ENCODE data around the gene PHIP. TPM values are rescaled to one million over a fixed set of nuclear protein-coding genes. Genes with fewer than 3 reads are reported as not detected.

The PHIP gene
- total RNA-seq, 1 donor from 2014 or later, result 42.4 TPM

DNA sequence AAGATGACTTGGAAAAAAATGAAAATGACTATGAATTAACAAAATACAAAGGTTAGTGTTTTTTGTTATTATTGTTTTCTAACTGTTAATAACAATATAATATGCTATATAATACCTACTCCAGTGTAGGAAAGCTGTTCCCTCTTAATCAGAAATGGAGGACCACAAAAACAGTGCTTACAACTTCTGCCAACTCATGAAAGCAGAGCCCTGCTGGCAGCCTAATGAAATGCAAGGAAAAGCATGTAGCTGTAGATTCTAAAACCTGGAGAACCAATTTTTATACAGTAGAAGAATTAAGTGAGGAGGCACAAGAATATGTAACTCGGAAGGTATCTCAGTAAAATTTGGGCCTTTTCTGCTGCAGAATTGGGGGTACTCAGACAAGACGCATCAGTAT is 29.4 kb downstream of the PHIP start:
- no peaks in the 10 kb centered on the region for H3K27me3 Mint-ChIP-seq (ENCODE audit: unreplicated experiment)
- no peak overlapping the region for H3K27ac Mint-ChIP-seq (ENCODE audit: unreplicated experiment)
- no peak overlapping the region for H3K4me3 Mint-ChIP-seq (ENCODE audit: unreplicated experiment)
- no peaks in the 10 kb centered on the region for H3K9me3 Mint-ChIP-seq (ENCODE audit: unreplicated experiment)
- TF ChIP-seq CTCF (IDR thresholded peaks at IDR 0.05; ENCODE audit: unreplicated experiment), result peak; percentile 61
- peaks cover 11% of the 10 kb centered on the region for H3K36me3 Mint-ChIP-seq (ENCODE audit: low read depth, unreplicated experiment)
- no peaks in the 10 kb centered on the region for H3K4me1 Mint-ChIP-seq (ENCODE audit: unreplicated experiment)
- DNase-seq (ENCODE audit: low spot score), result peak; percentile 40

DNA sequence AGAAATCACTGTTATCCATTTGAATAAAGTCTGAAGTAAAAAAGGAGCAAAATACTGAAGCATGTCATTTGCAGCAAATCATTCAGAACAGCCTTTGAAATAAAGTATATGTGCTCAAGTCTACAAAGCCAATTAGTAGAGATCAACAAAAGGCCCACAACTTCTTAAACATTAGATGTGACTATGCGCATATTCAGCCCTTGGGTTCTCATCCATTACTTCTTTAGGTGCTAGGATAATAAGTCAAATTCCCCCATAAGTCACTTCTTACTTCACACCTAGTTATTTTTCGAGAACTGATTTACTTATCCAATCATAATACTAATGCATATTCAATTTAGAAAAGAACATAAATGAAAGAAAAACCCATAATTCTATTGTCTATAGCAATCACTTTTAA is 31.0 kb downstream of the PHIP start:
- no peak overlapping the region for H3K27ac Mint-ChIP-seq (ENCODE audit: unreplicated experiment)

DNA sequence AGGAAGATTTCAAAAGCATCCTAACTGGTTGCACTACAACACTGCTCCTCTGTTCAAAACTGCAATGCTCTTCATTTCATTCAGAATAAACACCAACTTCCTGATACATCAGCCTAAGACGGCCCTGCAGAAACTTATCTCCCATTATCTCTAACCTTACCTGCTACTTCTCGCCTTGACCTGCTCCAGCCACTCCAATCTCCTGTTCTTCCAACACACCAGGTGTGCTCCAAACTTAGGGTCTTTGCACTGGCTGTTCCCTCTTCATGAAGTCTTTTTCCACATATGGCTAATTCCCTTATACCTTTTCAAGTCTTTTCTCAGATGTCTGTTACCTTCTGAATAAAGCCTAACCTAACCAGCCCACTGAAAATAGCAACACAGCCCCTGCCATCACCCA is 32.1 kb downstream of the PHIP start:
- DNase-seq (ENCODE audit: low spot score), result no peak
- H3K36me3 Mint-ChIP-seq (ENCODE audit: low read depth, unreplicated experiment), result no peaks in the 10 kb centered on the region
- TF ChIP-seq CTCF (IDR thresholded peaks at IDR 0.05; ENCODE audit: unreplicated experiment), result no peak

More for the DNA sequence above, 31.0 kb downstream of the PHIP start:
- Mint-ChIP-seq H3K4me3 (ENCODE audit: unreplicated experiment) (no peak overlapping the region), H3K4me1 (ENCODE audit: unreplicated experiment) (no peaks in the 10 kb centered on the region), H3K27me3 (ENCODE audit: unreplicated experiment) (no peaks in the 10 kb centered on the region), H3K36me3 (ENCODE audit: low read depth, unreplicated experiment) (peaks cover 4% of the 10 kb centered on the region), H3K9me3 (ENCODE audit: unreplicated experiment) (no peaks in the 10 kb centered on the region)
- TF ChIP-seq CTCF (IDR thresholded peaks at IDR 0.05; ENCODE audit: unreplicated experiment), result no peak
- no peak for DNase-seq (ENCODE audit: low spot score)

GRCh38 chr6:79042799-79043126 is 35.3 kb downstream of the PHIP start:
- no peaks in the 10 kb centered on the region for H3K27me3 Mint-ChIP-seq (ENCODE audit: unreplicated experiment)
- H3K27ac Mint-ChIP-seq (ENCODE audit: unreplicated experiment), result no peak overlapping the region
- H3K4me1 Mint-ChIP-seq (ENCODE audit: unreplicated experiment), result no peaks in the 10 kb centered on the region
- H3K9me3 Mint-ChIP-seq (ENCODE audit: unreplicated experiment), result no peaks in the 10 kb centered on the region
- no peak for TF ChIP-seq CTCF (IDR thresholded peaks at IDR 0.05; ENCODE audit: unreplicated experiment)
- no peak overlapping the region for H3K4me3 Mint-ChIP-seq (ENCODE audit: unreplicated experiment)
- DNase-seq (ENCODE audit: low spot score), result no peak
- peaks cover 9% of the 10 kb centered on the region for H3K36me3 Mint-ChIP-seq (ENCODE audit: low read depth, unreplicated experiment)

More for the DNA sequence above, 32.1 kb downstream of the PHIP start:
- H3K4me3 Mint-ChIP-seq (ENCODE audit: unreplicated experiment), result no peak overlapping the region
- H3K27ac Mint-ChIP-seq (ENCODE audit: unreplicated experiment), result no peak overlapping the region
- no peaks in the 10 kb centered on the region for H3K9me3 Mint-ChIP-seq (ENCODE audit: unreplicated experiment)
- no peaks in the 10 kb centered on the region for H3K4me1 Mint-ChIP-seq (ENCODE audit: unreplicated experiment)
- no peaks in the 10 kb centered on the region for H3K27me3 Mint-ChIP-seq (ENCODE audit: unreplicated experiment)

GRCh38 chr6:79042088-79042798 is 35.8 kb downstream of the PHIP start:
- no peak overlapping the region for H3K4me3 Mint-ChIP-seq (ENCODE audit: unreplicated experiment)
- no peak overlapping the region for H3K27ac Mint-ChIP-seq (ENCODE audit: unreplicated experiment)
- DNase-seq (ENCODE audit: low spot score), result no peak
- H3K9me3 Mint-ChIP-seq (ENCODE audit: unreplicated experiment), result no peaks in the 10 kb centered on the region
- no peaks in the 10 kb centered on the region for H3K4me1 Mint-ChIP-seq (ENCODE audit: unreplicated experiment)
- no peak for TF ChIP-seq CTCF (IDR thresholded peaks at IDR 0.05; ENCODE audit: unreplicated experiment)
- no peaks in the 10 kb centered on the region for H3K27me3 Mint-ChIP-seq (ENCODE audit: unreplicated experiment)
- peaks cover 9% of the 10 kb centered on the region for H3K36me3 Mint-ChIP-seq (ENCODE audit: low read depth, unreplicated experiment)

All from endothelial cell (in vitro differentiated cells).